ENCODE data around the gene WDR43. TPM values are rescaled to one million over a fixed set of nuclear protein-coding genes. Genes with fewer than 3 reads are reported as not detected.

The WDR43 gene
- total and polyA plus RNA-seq, 2 experiments from 2014 or later = 101 to 140 TPM

- no peak overlapping the region for H3K4me3 ChIP-seq
- no peaks in the 10 kb centered on the region for H3F3A ChIP-seq (replicated peaks; ENCODE audit: low read depth)
- no peak overlapping the region for H3K4me3 Mint-ChIP-seq
- H3K27ac ChIP-seq (ENCODE audit: low read depth) = no peak overlapping the region
- no peak overlapping the region for H3K4me2 ChIP-seq
- H3K27me3 ChIP-seq (ENCODE audit: insufficient read depth) = no peaks in the 10 kb centered on the region
- H3K4me1 Mint-ChIP-seq = peaks cover 8% of the 10 kb centered on the region
- H3K4me1 ChIP-seq (ENCODE audit: insufficient read depth) = no peaks in the 10 kb centered on the region
- H3K36me3 Mint-ChIP-seq (ENCODE audit: low read depth) = no peaks in the 10 kb centered on the region
- H2AFZ ChIP-seq = no peak overlapping the region
- no peaks in the 10 kb centered on the region for H3K9me2 ChIP-seq (ENCODE audit: insufficient read depth)
- ATAC-seq = no peak
- no peaks in the 10 kb centered on the region for H4K20me1 ChIP-seq (replicated peaks; ENCODE audit: insufficient read depth)
- H3K79me2 ChIP-seq (replicated peaks; ENCODE audit: insufficient read depth) = no peaks in the 10 kb centered on the region
- no peak overlapping the region for H3K27ac Mint-ChIP-seq
- H3K9me3 Mint-ChIP-seq = no peaks in the 10 kb centered on the region
- DNase-seq (ENCODE audit: low spot score) = no peak
- H3K27me3 Mint-ChIP-seq (ENCODE audit: insufficient read depth, low read depth, poor library complexity) = peaks cover 8% of the 10 kb centered on the region
- TF ChIP-seq ETS1 (IDR thresholded peaks at IDR 0.05) = no peak
- no peak for TF ChIP-seq POLR2AphosphoS5 (IDR thresholded peaks at IDR 0.05; ENCODE audit: low read depth)
- no peak for TF ChIP-seq CTCF (conservative IDR thresholded peaks at IDR 0.05; ENCODE audit: low read depth in 2 of 2)
- no peak for TF ChIP-seq ZNF331 (CRISPR knock-in tag; IDR thresholded peaks at IDR 0.05; ENCODE audit: low read depth)
- no peak for TF ChIP-seq CREB1 (CRISPR knock-in tag; IDR thresholded peaks at IDR 0.05; ENCODE audit: low read depth)
- TF ChIP-seq STAT1 (IDR thresholded peaks at IDR 0.05; ENCODE audit: unreplicated experiment) = no peak
- no peak for TF ChIP-seq JUNB (IDR thresholded peaks at IDR 0.05; ENCODE audit: unreplicated experiment)
- TF ChIP-seq ZNF114 (CRISPR knock-in tag; IDR thresholded peaks at IDR 0.05) = no peak
- no peak for TF ChIP-seq EZH2 (IDR thresholded peaks at IDR 0.05; ENCODE audit: low read depth, unreplicated experiment)
- TF ChIP-seq NANOG (IDR thresholded peaks at IDR 0.05; ENCODE audit: borderline replicate concordance) = no peak
- no peaks in the 10 kb centered on the region for H3K36me3 ChIP-seq (ENCODE audit: insufficient read depth)
These were observed 88.0 kb downstream of the WDR43 start for GRCh38 chr2:28982381-28982950.

GRCh38 chr2:28986429-28986828 is 92.0 kb downstream of the WDR43 start:
- Histone ChIP-seq H3K79me2 (replicated peaks; ENCODE audit: insufficient read depth) (no peaks in the 10 kb centered on the region), H3K4me1 (ENCODE audit: insufficient read depth) (no peaks in the 10 kb centered on the region), H4K20me1 (replicated peaks; ENCODE audit: insufficient read depth) (no peaks in the 10 kb centered on the region), H3K4me3 (no peak overlapping the region), H3K4me2 (no peak overlapping the region), H2AFZ (no peak overlapping the region), H3K27me3 (ENCODE audit: insufficient read depth) (no peaks in the 10 kb centered on the region), H3K27ac (ENCODE audit: low read depth) (no peak overlapping the region), H3F3A (replicated peaks; ENCODE audit: low read depth) (no peaks in the 10 kb centered on the region), H3K36me3 (ENCODE audit: insufficient read depth) (no peaks in the 10 kb centered on the region), H3K9me2 (ENCODE audit: insufficient read depth) (no peaks in the 10 kb centered on the region)
- Mint-ChIP-seq H3K27ac (peak overlapping the region; percentile 15; the same call in 1 of the 2 replicates), H3K4me3 (no peak overlapping the region), H3K36me3 (ENCODE audit: low read depth) (no peaks in the 10 kb centered on the region), H3K27me3 (ENCODE audit: insufficient read depth, low read depth, poor library complexity) (peaks cover 9% of the 10 kb centered on the region), H3K9me3 (no peaks in the 10 kb centered on the region), H3K4me1 (peaks cover 5% of the 10 kb centered on the region; the same call in 1 of the 3 replicates)
- TF ChIP-seq EZH2 (IDR thresholded peaks at IDR 0.05; ENCODE audit: low read depth, unreplicated experiment) (no peak), CREB1 (CRISPR knock-in tag; IDR thresholded peaks at IDR 0.05; ENCODE audit: low read depth) (no peak), EZH2phosphoT487 (IDR thresholded peaks at IDR 0.05; ENCODE audit: unreplicated experiment) (no peak)
- DNase-seq (ENCODE audit: low spot score) (no peak), ATAC-seq (no peak)

All from GM23338 (cell line).